PFSK-1 (cell line): Measurements from ENCODE around the gene CBY1.

Experiments used
- FOXP2 ChIP-seq: optimal IDR thresholded peaks from 2 replicates; pipeline ENCODE3; 2011; ENCODE audit warnings: borderline replicate concordance, control low read depth, inconsistent platforms; ENCODE audit not compliant: insufficient read depth; ENCODE audit errors: extremely low read length, extremely low read depth
- POLR2AphosphoS5 ChIP-seq: IDR thresholded peaks from 2 replicates; pipeline ENCODE4 v1.6.1; 2012; ENCODE audit warnings: low read depth, mild to moderate bottlenecking, control low read depth, low read length, moderate library complexity
- REST ChIP-seq, 2 experiments: IDR thresholded peaks; 2 replicates each; pipeline versions ENCODE4 v1.6.1 to v1.8.0; 2011 to 2012; ENCODE audit warnings: low read depth in 2 of 2, low read length in 2 of 2, control low read depth in 1 of 2, inconsistent platforms in 1 of 2, mild to moderate bottlenecking in 1 of 2, moderate library complexity in 1 of 2; ENCODE audit not compliant: insufficient read depth in 1 of 2
- TAF1 ChIP-seq: IDR thresholded peaks from 2 replicates; pipeline ENCODE4 v1.6.1; 2012; ENCODE audit warnings: low read length, control low read depth, borderline replicate concordance; ENCODE audit not compliant: insufficient read depth

- TF ChIP-seq POLR2AphosphoS5: no peak
- TF ChIP-seq TAF1: no peak
- TF ChIP-seq FOXP2: no peak
- no peak for TF ChIP-seq REST (IDR thresholded peaks at IDR 0.05; ENCODE audit: insufficient read depth in 1 of 2, low read depth in 2 of 2, low read length in 2 of 2)
Observed at GRCh38 chr22:38689651-38690050, 33.2 kb downstream of the CBY1 start.
